Bronchial epithelial cell (primary cell): ENCODE data around the gene EGFR. TPM values are rescaled to one million over a fixed set of nuclear protein-coding genes. Genes with fewer than 3 reads are reported as not detected.

Experiments used
- DNase-seq: peaks from one replicate; pipeline ENCODE4 v3.0.0-alpha.2; 2010; ENCODE audit warnings: low read depth
- FAIRE-seq: peaks from 2 replicates; lab custom pipeline; 2011; peaks lifted over from hg19 to GRCh38; lab: Jason Lieb, UNC
- H3K27me3 ChIP-seq: 2 replicates; pipeline ENCODE4 v1.5.1; 2011; ENCODE audit warnings: low read length; ENCODE audit not compliant: control insufficient read depth, insufficient read depth
- H3K36me3 ChIP-seq: 2 replicates; pipeline ENCODE4 v1.5.1; 2011; ENCODE audit warnings: low read length; ENCODE audit not compliant: control insufficient read depth, insufficient read depth
- H3K4me3 ChIP-seq: 2 replicates; pipeline ENCODE4 v1.5.1; 2011; ENCODE audit warnings: mild to moderate bottlenecking, low read depth, low read length, control low read depth
- CTCF ChIP-seq: IDR thresholded peaks from 2 replicates; pipeline ENCODE4 v1.5.1; 2011; ENCODE audit warnings: mild to moderate bottlenecking, moderate library complexity, low read length, control low read depth, inconsistent platforms; ENCODE audit not compliant: insufficient read depth, severe bottlenecking
- total RNA-seq: library from RNA; depleted of rRNA; stranded (reverse); fragments of >200 nt; gene quantifications from 2 replicates; pipeline ENCODE4 v1.2.1, GENCODE V29; 2014

EGFR gene
- total RNA-seq, 1 donor from 2014 or later, result 137 TPM

GRCh38 chr7:55118426-55118825, 99.6 kb downstream of the EGFR start:
- H3K4me3 ChIP-seq, result no peak overlapping the region
- FAIRE-seq (peak; percentile 66), DNase-seq (no peak)
- peaks cover 14% of the 10 kb centered on the region for H3K36me3 ChIP-seq
- H3K27me3 ChIP-seq, result no peaks in the 10 kb centered on the region
- no peak for TF ChIP-seq CTCF

- FAIRE-seq (no peak), DNase-seq (no peak)
- TF ChIP-seq CTCF, result no peak
- Histone ChIP-seq H3K27me3 (no peaks in the 10 kb centered on the region), H3K4me3 (no peak overlapping the region), H3K36me3 (peaks cover 13% of the 10 kb centered on the region)
Measured at GRCh38 chr7:55119571-55119970, 100.8 kb downstream of the EGFR start.

- no peak overlapping the region for H3K4me3 ChIP-seq
- peak; percentile 62 for DNase-seq
- H3K27me3 ChIP-seq, result no peaks in the 10 kb centered on the region
- peak; percentile 60 for FAIRE-seq
- no peak for TF ChIP-seq CTCF
- H3K36me3 ChIP-seq, result peaks cover 15% of the 10 kb centered on the region
Measured at GRCh38 chr7:55120074-55120473, 101.3 kb downstream of the EGFR start.

DNA sequence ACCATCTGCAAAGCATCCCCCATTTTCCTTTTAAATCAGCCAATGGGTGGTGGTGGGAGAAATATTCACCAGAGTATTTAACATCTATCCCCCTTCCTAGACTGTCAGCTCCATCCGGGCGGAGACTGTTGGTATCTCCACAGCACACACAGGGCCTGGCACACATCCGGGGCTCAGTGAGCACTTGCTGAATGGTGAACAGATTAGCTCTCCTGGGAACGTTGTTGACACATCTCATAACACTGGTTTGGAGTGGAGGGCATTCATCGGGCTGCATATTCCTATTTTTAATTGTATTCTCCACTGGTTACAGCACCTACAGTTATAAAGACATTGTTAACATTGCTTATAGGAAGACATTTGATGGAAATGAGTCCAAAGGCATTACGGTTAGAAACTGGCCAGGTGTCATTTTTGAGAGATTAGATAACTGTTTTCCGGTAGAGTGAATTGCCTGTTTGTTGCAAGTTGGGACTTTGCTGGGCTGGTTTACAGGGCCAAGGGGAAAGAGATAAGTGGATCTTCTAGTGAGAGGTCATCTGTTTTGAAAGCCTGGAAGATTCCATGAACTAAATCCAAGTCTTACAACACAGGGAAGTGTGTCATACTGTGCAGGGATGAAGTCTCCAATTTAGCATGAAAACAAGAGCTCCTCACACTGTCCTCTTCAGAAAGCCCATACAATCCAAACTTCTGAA, 101.8 kb downstream of the EGFR start:
- no peak for FAIRE-seq

GRCh38 chr7:55121249-55121648, 102.4 kb downstream of the EGFR start:
- Histone ChIP-seq H3K4me3 (no peak overlapping the region), H3K27me3 (no peaks in the 10 kb centered on the region), H3K36me3 (peaks cover 13% of the 10 kb centered on the region)
- DNase-seq (no peak), FAIRE-seq (no peak)
- no peak for TF ChIP-seq CTCF

More for the DNA sequence above, 101.8 kb downstream of the EGFR start:
- Histone ChIP-seq H3K4me3 (no peak overlapping the region), H3K36me3 (peaks cover 15% of the 10 kb centered on the region), H3K27me3 (no peaks in the 10 kb centered on the region)
- DNase-seq, result peak; percentile 96
- TF ChIP-seq CTCF, result no peak

DNA sequence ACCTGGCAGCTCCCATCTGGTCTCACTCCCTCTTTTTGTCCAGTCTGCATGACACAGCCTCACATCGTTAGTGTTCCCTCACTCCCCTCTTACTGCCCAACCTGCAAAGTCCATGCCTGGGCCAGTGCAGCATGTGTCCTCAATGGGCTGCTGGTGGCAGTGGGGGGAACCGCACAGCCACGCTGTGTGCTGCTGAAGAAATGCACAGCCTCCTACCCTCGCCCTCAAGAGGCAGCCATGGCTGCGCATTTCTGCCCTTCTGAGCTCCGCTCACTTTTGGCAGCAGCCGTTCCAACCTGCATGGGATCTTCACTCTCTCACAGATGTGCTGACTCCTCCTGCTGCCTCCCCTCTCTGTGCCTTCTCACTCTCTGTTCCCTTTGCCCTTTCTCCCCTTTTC, 103.4 kb downstream of the EGFR start:
- Histone ChIP-seq H3K4me3 (no peak overlapping the region), H3K27me3 (no peaks in the 10 kb centered on the region), H3K36me3 (peaks cover 13% of the 10 kb centered on the region)
- FAIRE-seq (no peak), DNase-seq (no peak)
- no peak for TF ChIP-seq CTCF
